Skeletal muscle satellite cell (primary cell): ENCODE data around the gene PARD3.
A peak's percentile ranks its signal among the peaks of the same experiment; 100 is the strongest.

Experiments
- H3K27me3 ChIP-seq: 2 replicates; pipeline ENCODE4 v1.7.0; 2013; ENCODE audit warnings: low read length; ENCODE audit not compliant: control insufficient read depth, insufficient read depth
- H3K36me3 ChIP-seq: 2 replicates; pipeline ENCODE4 v1.7.0; 2013; ENCODE audit warnings: mild to moderate bottlenecking, control low read depth, low read length; ENCODE audit not compliant: insufficient read depth
- H3K4me1 ChIP-seq: 2 replicates; pipeline ENCODE4 v1.7.0; 2013; ENCODE audit warnings: low read length; ENCODE audit not compliant: control insufficient read depth, insufficient read depth
- H3K4me2 ChIP-seq: 2 replicates; pipeline ENCODE4 v1.7.0; 2013; ENCODE audit warnings: mild to moderate bottlenecking, low read length
- H3K4me3 ChIP-seq: 2 replicates; pipeline ENCODE4 v1.7.0; 2013; ENCODE audit warnings: low read length
- H3K9ac ChIP-seq: 2 replicates; pipeline ENCODE4 v1.7.0; 2013; ENCODE audit warnings: mild to moderate bottlenecking, low read depth, low read length, moderate library complexity
- H3K9me3 ChIP-seq: replicated peaks from 2 replicates; pipeline ENCODE4 v1.7.0; 2013; ENCODE audit warnings: mild to moderate bottlenecking, control low read depth, low read length

The PARD3 gene

DNA sequence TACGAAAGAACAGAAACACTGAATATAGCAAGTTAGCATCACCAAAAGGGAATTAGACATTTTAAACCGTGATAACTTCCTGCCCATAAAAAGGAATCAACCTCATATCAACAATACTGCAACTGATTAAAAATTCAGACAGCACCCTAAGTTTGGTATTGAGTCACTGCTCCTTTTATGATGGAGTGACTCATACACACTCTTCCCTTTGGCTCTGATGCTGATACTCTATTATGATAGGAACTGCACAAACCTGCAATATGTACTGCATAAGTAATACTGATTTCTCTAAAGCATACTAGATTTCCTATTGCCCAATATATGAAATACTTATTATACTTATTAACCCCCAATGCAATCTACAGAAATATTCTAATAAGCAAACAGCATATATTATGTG is 118.7 kb downstream of the PARD3 start:
- Histone ChIP-seq H3K27me3 (no peaks in the 10 kb centered on the region), H3K9me3 (no peaks in the 10 kb centered on the region), H3K4me1 (peaks cover 44% of the 10 kb centered on the region), H3K4me3 (no peak overlapping the region), H3K36me3 (no peaks in the 10 kb centered on the region), H3K4me2 (peak overlapping the region; percentile 26), H3K9ac (no peak overlapping the region)

DNA sequence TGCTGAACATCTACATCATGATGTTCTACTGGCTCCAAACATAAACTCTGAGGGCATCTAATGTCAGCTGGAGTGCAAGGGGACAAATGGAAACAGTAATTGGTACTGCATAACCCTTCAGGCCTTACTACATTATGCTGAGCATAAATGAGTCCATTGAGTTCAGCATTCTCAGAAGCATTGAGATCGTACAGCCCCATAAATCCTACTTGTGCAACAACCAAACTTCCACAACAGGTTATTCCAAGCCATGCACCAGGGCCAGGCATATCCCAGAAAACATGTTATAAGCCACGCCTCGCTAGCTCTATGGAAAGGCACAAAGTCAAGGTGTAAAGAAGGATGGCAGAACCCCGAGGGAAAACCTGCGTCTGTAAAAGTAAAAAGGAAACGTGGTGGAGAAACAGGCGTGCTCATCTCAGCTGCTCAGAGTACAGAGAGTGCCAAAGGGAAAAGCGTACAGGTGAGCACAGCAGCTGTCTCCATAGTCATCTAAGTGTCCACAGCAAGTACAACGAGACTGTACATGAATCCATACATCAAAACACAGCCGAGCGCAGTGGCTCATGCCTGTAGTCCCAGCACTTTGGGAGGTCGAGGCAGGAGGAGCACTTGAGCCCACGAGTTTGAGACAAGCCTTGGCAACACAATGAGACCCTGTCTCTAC is 124.6 kb downstream of the PARD3 start:
- Histone ChIP-seq H3K4me1 (peaks cover 19% of the 10 kb centered on the region), H3K4me2 (no peak overlapping the region), H3K9ac (no peak overlapping the region), H3K36me3 (no peaks in the 10 kb centered on the region), H3K27me3 (no peaks in the 10 kb centered on the region), H3K4me3 (no peak overlapping the region), H3K9me3 (no peaks in the 10 kb centered on the region)

DNA sequence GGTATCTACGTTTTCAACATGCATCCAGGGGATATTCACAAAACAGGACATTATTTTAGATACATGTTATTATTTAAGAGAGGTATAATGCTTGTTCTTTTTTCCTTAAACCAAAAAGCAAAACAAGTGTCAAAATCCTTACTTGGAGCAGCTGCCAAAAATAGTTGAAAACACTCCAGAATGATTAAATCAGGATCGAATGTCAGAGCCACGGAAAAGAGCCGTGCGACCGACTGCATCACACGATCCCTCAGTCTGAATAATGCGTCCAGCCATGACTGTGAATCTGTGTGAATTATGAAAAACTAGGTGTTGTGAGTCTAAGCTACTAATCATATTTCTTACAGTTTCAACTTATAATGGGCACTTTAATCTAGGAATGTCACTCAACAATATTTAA is 126.0 kb downstream of the PARD3 start:
- Histone ChIP-seq H3K9me3 (no peaks in the 10 kb centered on the region), H3K9ac (peak overlapping the region; percentile 1), H3K4me3 (no peak overlapping the region), H3K4me1 (peaks cover 19% of the 10 kb centered on the region), H3K36me3 (no peaks in the 10 kb centered on the region), H3K4me2 (peak overlapping the region; percentile 67), H3K27me3 (no peaks in the 10 kb centered on the region)

DNA sequence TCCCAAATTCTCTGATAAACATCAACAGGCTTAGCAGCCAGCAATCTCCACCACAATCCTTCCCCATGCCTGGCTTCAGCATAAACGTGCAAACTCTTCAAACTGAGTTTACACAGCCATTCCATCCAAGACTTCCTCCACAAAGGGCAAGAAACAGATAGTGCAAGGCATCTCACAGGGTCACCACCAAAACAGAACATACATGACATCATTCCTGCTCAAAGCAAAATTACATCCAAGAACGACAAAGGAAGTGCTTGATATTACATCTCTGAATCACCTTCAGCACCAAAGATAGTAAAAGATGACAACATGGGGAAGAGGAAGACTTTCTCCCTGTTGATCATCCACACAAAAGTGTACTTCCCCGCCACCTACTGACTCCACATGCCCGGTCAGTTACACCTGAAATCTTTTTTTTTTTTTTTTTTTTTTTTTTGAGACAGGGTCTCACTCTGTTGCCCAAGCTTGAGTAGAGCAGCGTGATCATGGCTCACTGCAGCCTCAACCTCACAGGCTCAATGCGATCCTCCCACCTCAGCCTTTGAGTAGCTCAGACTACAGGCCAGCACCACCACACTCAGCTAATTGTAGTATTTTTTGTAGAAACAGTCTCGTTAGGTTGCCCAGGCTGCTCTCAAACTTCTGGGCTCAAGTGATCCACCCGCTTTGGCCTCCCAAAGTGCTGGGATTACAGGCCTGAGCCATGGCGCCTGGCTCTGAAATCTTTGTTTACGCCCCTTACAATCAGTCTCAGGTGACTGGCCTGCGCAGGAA is 127.5 kb downstream of the PARD3 start:
- H3K9ac ChIP-seq: no peak overlapping the region
- no peak overlapping the region for H3K4me2 ChIP-seq
- H3K36me3 ChIP-seq: no peaks in the 10 kb centered on the region
- H3K9me3 ChIP-seq: no peaks in the 10 kb centered on the region
- H3K4me3 ChIP-seq: no peak overlapping the region
- H3K27me3 ChIP-seq: no peaks in the 10 kb centered on the region
- peaks cover 19% of the 10 kb centered on the region for H3K4me1 ChIP-seq

DNA sequence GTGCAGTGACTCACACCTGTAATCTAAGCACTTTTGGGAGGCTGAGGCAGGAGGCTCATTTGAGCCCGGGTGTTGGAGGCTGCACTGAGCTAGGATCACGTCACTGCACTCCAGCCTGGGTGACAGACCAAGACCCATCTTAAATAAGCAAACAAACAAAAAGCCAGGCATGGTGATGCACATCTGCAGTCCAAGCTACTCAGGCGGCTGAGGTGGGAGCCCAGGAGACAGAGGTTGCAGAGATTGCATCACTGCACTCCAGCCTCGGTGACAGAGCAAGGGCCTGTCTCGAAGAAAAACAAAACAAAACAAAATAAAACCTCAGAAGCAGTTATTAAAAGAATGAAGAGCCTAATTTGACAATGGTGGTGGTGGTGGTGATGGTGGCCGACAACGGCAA is 132.5 kb downstream of the PARD3 start:
- Histone ChIP-seq H3K9me3 (no peaks in the 10 kb centered on the region), H3K4me3 (no peak overlapping the region), H3K4me1 (peaks cover 4% of the 10 kb centered on the region), H3K9ac (no peak overlapping the region), H3K27me3 (no peaks in the 10 kb centered on the region), H3K4me2 (no peak overlapping the region), H3K36me3 (no peaks in the 10 kb centered on the region)

DNA sequence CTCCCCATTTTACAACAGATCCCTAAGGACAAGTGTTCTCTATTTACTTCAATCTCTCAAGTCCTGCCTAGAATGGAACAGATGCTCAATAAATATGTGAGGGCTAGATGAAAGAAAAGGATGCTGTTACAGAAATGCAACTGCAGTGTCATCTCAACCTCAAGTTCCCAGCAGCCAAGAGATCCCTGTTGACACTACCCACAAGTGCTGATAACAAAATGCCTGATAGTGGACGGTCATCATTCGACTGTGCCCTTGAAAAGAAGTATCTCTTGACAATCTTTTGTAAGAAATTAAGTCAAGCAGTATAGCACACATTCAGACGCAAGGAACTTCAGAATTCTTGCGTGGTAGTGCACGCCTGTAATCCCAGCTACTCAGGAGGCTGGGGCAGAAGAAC is 133.2 kb downstream of the PARD3 start:
- no peak overlapping the region for H3K9ac ChIP-seq
- H3K4me3 ChIP-seq: no peak overlapping the region
- H3K4me1 ChIP-seq: no peaks in the 10 kb centered on the region
- no peaks in the 10 kb centered on the region for H3K9me3 ChIP-seq
- no peaks in the 10 kb centered on the region for H3K36me3 ChIP-seq
- H3K27me3 ChIP-seq: no peaks in the 10 kb centered on the region
- H3K4me2 ChIP-seq: no peak overlapping the region

DNA sequence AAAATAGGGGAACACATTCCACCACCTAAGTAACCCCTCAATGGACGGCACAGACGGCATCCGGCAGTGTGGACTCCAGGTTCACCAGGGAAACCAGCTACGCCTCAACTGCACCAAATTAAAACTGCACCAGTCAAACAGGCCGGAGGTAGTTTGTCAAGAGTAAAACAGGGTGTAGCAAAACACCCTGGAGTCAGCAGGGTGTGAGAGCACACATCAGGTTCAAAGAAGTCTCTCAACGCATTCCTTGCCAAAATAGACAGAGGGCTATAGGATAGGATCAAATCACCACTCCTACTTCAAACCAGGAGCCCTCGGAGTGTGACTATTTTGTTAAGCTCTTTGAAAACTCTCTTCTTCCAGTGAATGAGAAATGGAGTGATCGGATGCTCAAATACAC is 135.9 kb downstream of the PARD3 start:
- Histone ChIP-seq H3K4me3 (no peak overlapping the region), H3K4me1 (no peaks in the 10 kb centered on the region), H3K27me3 (no peaks in the 10 kb centered on the region), H3K36me3 (no peaks in the 10 kb centered on the region), H3K9me3 (no peaks in the 10 kb centered on the region), H3K9ac (no peak overlapping the region), H3K4me2 (no peak overlapping the region)

DNA sequence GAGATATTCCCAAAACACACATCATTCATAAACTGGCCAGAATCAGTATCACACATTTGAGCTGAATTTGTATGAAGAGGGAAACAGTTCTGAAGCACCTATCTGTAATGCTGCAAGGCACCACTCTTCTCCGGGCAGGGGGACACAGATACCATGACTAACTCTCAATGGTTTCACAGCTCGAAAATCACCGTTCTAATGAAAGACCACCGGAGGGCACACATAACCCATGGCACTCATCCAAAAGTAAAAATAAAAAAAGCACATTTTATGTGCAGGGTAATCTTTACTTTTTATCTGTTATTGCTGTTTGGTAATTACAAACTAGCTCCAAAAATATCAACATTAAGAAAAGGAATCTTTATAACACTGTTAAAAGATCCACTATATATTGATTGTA is 137.5 kb downstream of the PARD3 start:
- Histone ChIP-seq H3K9me3 (no peaks in the 10 kb centered on the region), H3K27me3 (no peaks in the 10 kb centered on the region), H3K9ac (no peak overlapping the region), H3K4me1 (no peaks in the 10 kb centered on the region), H3K4me3 (no peak overlapping the region), H3K36me3 (no peaks in the 10 kb centered on the region), H3K4me2 (no peak overlapping the region)

DNA sequence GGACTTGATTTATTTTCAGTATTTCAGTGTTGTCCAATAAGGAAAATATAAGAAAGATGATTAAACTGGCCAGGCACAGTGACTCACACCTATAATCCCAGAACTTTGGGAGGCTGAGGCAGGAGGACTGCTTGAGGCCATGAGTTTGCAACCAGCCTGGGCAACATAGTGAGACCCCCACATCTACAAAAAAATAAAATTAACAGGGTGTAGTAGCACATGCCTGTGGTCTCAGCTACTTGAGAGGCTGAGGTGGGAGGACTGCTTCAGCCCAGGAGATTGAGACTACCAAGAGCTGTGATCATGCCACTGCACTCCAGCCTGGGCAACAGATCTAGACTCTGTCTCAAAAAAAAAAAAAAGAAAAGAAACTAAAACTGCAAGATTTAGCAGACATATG is 138.0 kb downstream of the PARD3 start:
- Histone ChIP-seq H3K4me3 (no peak overlapping the region), H3K9me3 (no peaks in the 10 kb centered on the region), H3K9ac (no peak overlapping the region), H3K4me1 (no peaks in the 10 kb centered on the region), H3K27me3 (no peaks in the 10 kb centered on the region), H3K4me2 (no peak overlapping the region), H3K36me3 (no peaks in the 10 kb centered on the region)

DNA sequence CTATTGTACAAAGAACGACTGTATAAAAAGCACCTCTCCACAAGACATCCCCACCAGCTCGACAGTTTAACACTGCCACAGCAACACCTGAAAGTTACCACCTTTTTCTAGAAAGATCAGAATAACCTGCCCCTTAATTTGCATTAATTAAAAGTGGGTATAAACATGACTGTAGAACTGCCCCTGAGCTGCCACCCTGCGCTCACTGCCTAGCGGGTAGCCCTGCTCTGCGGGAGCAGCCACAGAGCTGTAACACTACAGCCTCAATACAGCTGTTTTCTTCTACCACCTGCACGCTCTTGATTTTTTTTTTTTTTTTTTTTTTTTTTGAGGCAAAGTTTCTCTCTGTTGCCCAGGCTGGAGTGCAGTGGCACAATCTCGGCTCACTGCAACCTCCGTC is 140.9 kb downstream of the PARD3 start:
- Histone ChIP-seq H3K36me3 (no peaks in the 10 kb centered on the region), H3K27me3 (no peaks in the 10 kb centered on the region), H3K9ac (no peak overlapping the region), H3K4me2 (no peak overlapping the region), H3K9me3 (no peaks in the 10 kb centered on the region), H3K4me3 (no peak overlapping the region), H3K4me1 (no peaks in the 10 kb centered on the region)

DNA sequence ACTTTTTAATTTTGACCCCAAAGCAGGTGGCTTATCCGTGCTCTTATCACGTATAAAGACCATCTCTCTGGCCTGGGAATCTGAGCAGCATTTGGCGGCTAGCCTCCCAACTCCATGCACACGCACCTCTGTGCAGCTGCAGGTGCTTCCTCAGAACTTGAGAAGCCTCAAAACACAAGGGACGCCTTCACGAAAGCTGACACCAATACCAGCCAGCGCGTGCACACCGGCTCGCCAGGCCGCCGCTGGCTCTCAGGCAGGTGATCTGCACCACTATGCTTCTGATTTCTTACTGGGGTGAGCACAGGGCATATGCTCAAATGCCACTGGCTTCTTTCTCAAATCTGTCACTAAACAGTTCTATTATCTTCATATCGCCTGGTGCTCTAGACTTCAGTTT is 145.0 kb downstream of the PARD3 start:
- no peaks in the 10 kb centered on the region for H3K36me3 ChIP-seq
- no peak overlapping the region for H3K4me2 ChIP-seq
- H3K4me1 ChIP-seq: no peaks in the 10 kb centered on the region

DNA sequence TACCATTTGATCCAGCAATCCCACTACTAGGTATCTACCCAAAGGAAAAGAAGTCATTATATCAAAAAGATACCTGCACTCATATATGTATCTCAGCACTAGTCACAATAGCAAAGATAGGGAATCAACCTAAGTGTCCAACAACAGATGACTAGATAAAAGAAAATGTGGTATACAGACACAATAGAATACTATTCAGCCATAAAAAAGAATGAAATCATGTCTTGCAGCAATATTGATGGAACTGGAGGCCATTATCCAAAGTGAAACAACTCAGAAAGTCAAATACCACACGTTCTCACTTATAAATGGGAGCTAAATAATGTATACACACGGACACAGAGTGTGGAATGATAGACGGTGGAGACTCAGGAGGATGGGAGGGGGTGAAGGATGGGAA is 146.0 kb downstream of the PARD3 start:
- Histone ChIP-seq H3K36me3 (no peaks in the 10 kb centered on the region), H3K9ac (no peak overlapping the region), H3K4me1 (no peaks in the 10 kb centered on the region), H3K9me3 (no peaks in the 10 kb centered on the region), H3K27me3 (no peaks in the 10 kb centered on the region), H3K4me3 (no peak overlapping the region), H3K4me2 (no peak overlapping the region)

More for the DNA sequence above, 145.0 kb downstream of the PARD3 start:
- H3K9me3 ChIP-seq: no peaks in the 10 kb centered on the region
- no peaks in the 10 kb centered on the region for H3K27me3 ChIP-seq
- no peak overlapping the region for H3K9ac ChIP-seq
- H3K4me3 ChIP-seq: no peak overlapping the region
